Measurements from ENCODE around the gene KCNAB2.

- no peak for TF ChIP-seq SP1 (IDR thresholded peaks at IDR 0.05)
- no peak for TF ChIP-seq CTCF (IDR thresholded peaks at IDR 0.05; ENCODE audit: low read depth, low read length, missing input control)
- no peak for TF ChIP-seq TAF1 (conservative IDR thresholded peaks at IDR 0.05)
These were observed 40.7 kb downstream of the KCNAB2 start for GRCh38 chr1:6086358-6086757.

Measured in liver (tissue), 3 donors.